Gastrocnemius medialis (tissue), 4 donors: ENCODE measurements around the gene EREG.

Source experiments
- CTCF ChIP-seq, 5 experiments: fragments of 450-650 bp in 3 of 5; fragments of 200-600 bp in 2 of 5; sonication (generic) in 2 of 5; IDR thresholded peaks in 4 of 5; conservative IDR thresholded peaks in 1 of 5; 1 replicate in 4 of 5; 2 replicates in 1 of 5; pipeline ENCODE4 v1.5.1; 2016 to 2019; ENCODE audit warnings: antibody characterized with exemption in 5 of 5, mild to moderate bottlenecking in 3 of 5, moderate library complexity in 3 of 5
- POLR2A ChIP-seq, 2 donors: fragments of 450-650 bp; IDR thresholded peaks; one replicate each; pipeline ENCODE4 v1.6.1; 2017; ENCODE audit warnings: antibody characterized with exemption in 2 of 2, mild to moderate bottlenecking in 2 of 2, moderate library complexity in 2 of 2

- TF ChIP-seq CTCF (IDR thresholded peaks at IDR 0.05 in 4 of 5, conservative IDR thresholded peaks at IDR 0.05 in 1 of 5) (no peak), POLR2A (IDR thresholded peaks at IDR 0.05) (no peak)
Measured at GRCh38 chr4:74395633-74396032, 30.7 kb downstream of the EREG start.
